Lung microvascular endothelial cell (primary cell): ENCODE results near the gene CTNND2. TPM values are rescaled to one million over a fixed set of nuclear protein-coding genes. Genes with fewer than 3 reads are reported as not detected.
"Not testable (repeated sequence)": the region's sequence is repeated elsewhere in the genome, so short reads cannot be mapped to it uniquely, and the experiment has no call there.

Experiments used
- DNase-seq, 2 donors: peaks; one replicate each; pipeline versions ENCODE4 v3.0.0 to v3.0.0-alpha.2; 2010; ENCODE audit warnings: low read depth in 2 of 2
- total RNA-seq: library from RNA; depleted of rRNA; stranded (reverse); fragments of >200 nt; gene quantifications from 2 replicates; pipeline ENCODE4 v1.2.1, GENCODE V29; 2014

CTNND2 gene
- total RNA-seq, 1 donor from 2014 or later: not detected

- DNase-seq: no peak
These were observed 436.7 kb downstream of the CTNND2 start for GRCh38 chr5:11467588-11467987.

GRCh38 chr5:11459716-11460115, 444.5 kb downstream of the CTNND2 start:
- DNase-seq: no peak

DNA sequence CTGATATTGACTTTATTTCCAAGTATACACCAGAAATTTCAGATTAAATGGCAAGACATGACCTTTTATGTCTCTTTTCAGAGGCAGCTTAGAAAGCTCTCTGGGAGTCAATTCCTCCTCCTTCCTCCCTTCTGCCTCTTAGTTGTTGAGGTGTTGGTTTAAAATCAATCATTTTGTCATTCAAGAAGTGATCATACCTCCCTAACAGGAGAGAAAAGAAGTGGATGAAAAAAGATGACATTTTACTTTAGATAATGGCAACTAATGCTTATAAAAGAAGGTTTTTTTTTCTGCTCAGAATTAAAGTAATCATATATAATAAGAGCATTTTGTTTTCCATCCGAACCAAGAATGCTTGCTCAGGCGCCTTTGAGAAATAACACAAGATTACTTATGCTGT, 448.7 kb downstream of the CTNND2 start:
- no peak for DNase-seq

DNA sequence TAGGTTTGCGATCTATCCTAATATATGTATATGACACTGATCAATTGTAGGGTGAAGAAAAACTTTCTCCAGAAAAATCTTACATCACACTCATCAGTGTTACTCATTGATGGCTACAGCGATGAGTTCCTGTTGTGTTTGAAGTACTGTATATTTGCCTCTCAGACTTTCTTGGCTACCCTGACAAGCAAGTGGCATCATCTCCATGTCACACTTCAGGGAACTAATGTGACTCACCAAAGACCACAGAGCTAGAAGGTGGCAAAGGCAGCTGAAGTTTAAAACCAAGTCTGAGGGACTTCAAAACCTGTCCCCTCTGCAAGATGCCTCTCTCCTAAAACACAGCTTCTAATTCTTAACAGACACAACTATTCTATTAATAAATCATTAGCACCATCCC, 451.4 kb downstream of the CTNND2 start:
- DNase-seq: no peak

GRCh38 chr5:11449966-11450365, 454.3 kb downstream of the CTNND2 start:
- no peak for DNase-seq

GRCh38 chr5:11449217-11449616, 455.0 kb downstream of the CTNND2 start:
- no peak for DNase-seq

DNA sequence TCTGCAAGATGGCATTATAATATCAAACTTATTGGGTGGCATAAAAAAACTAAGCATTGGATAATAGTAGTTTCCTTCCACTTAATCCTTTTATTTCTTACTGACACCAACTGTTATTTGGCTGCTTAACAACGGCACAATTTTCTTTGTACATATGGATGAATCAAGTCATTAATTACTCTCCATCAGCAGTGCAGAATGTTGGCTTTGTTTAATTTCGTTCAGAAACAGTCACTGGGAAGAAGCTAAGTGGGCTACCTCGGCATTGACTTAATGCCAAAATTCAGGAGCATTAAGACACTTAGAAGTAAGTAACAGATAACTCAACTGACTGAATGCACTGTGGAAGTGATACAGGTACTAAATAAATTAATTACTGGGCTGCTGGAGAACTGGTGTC, 460.4 kb downstream of the CTNND2 start:
- DNase-seq: no peak

DNA sequence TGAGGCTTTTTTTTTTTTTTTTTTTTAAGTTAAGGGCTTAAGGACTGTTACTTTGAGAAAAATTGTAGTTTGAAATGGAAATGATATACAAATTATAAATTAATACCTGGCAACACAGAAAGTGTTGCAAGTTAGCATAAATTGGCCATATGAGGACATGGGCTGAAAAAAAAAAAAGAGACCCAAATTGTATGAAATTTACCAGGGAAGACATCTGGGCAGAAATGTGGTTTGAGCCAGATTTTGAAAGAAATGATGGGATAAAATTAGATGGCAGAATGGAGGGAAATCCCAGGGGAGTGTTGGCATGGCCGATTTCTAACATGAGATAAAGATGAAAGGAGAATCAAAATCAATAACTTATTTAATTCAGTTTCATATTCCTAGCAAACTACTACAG, 472.1 kb downstream of the CTNND2 start:
- DNase-seq: no peak

DNA sequence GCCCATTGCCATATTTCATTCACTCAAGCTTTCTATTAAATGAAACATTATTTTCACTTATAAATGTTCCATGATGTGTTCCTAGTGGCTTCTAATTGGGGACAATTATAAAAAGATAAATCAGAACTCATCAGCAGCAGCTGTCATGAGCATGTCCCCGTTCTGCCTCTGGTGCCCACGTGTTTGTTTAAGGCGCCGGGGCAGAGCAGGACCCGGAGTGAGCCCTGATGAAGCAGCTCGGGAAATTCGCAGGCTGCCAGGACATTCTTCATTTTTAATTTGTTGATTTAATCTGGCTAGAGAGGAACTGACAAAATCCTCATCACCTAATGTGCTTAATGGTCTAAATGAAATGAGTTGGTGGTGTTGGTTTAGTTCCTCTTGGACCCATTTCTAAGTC, 475.0 kb downstream of the CTNND2 start:
- no peak for DNase-seq

DNA sequence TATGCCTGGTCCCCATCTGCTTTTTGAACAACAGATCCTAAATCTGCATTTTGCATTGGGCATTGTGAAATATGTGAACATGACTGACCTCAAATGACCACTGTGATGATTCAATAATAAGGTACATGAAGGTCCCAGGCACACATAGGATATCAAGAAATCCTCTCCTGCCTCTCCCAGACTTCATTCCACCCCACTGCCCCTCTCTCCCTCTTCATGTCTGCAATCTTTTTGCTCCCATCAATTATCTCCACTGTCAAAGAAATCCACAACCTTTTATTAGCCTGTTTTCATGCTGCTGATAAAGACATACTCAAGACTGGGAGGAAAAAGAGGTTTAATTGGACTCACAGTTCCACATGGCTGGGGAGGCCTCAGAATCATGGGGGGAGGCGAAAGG, 476.7 kb downstream of the CTNND2 start:
- DNase-seq: no peak

- DNase-seq: no peak
These were observed 477.8 kb downstream of the CTNND2 start for GRCh38 chr5:11426442-11426841.

DNA sequence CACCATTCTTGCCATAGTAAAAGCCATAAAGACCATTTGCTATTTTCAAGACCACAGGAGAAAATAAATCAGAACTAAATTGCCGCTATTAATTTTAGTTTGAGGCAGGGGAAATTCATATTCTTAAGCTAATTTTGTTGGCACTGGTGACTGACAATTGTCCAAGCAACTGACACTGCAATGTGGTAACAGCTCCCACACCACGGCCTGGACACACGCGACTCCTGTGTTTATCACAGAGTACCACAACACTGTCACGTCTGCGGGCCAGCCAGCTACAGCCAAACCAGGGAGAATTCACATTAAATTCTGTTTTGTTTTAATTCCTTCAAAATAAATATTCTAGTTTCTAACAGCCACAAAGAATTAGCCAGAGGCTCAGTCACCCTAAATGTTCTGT, 481.9 kb downstream of the CTNND2 start:
- DNase-seq: no peak

DNA sequence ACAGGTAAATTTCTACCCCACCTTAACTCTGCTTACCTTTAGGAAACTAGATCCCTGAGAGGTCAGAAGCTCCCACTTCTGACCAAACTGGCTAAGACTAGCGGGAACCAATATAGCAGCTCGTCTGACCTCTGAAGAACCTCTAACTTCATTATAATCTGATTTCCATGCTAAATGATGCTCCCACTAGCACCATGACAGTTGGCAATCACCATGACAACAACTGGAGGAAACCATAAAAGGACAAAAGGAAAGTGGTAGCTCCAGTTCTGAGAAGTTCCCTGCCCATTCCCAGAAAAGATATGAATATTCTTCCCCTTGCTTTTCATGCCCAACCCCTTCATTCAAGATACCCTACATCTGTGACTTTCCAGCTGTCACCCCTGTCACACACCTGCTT, 483.3 kb downstream of the CTNND2 start:
- no peak for DNase-seq

GRCh38 chr5:11415751-11416150, 488.5 kb downstream of the CTNND2 start:
- no peak for DNase-seq

DNA sequence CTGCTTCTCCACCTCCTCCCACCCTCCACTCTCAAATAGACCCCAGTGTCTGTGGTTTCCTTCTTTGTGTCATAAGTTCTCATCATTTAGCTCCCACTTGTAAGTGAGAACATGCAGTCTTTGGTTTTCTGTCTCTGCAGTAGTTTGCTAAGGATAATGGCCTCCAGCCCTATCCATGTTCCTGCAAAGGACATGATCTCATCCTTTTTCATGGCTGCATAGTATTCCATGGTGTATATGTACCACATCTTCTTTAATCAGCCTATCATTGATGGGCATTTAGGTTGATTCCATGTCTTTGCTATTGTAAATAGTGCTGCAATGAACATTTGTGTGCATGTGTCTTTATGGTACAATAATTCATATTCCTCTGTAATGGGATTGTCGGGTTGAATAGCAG, 489.5 kb downstream of the CTNND2 start:
- not testable (repeated sequence) for DNase-seq

GRCh38 chr5:11411621-11412020, 492.6 kb downstream of the CTNND2 start:
- DNase-seq: no peak

DNA sequence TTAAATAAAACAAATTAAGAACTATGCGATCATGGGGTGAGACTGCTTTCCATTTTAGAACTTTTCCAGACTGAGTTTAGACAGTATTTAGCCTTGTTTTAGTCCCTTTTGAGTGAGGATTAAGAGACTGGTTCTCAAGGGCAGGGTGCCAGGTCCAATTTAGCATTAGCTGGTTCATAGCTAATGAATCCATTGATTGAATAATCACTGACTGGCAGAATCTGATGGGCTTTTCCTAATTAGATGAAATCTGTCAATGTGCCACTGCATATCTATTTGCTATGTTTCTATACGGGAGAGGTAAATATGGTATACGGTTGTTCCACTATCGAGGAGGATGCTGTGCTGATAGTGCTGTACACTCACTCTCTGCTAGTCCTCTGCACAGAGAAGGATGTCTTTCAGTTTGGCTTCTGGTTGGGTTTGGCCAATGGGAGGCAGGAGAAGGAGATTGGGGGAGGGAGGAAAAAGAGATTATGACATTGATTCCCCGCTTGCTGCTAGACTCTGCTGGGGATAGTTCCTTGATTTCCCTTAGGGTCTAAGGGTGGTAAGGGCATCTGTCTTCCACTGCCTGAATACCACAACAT, 496.6 kb downstream of the CTNND2 start:
- DNase-seq: no peak

DNA sequence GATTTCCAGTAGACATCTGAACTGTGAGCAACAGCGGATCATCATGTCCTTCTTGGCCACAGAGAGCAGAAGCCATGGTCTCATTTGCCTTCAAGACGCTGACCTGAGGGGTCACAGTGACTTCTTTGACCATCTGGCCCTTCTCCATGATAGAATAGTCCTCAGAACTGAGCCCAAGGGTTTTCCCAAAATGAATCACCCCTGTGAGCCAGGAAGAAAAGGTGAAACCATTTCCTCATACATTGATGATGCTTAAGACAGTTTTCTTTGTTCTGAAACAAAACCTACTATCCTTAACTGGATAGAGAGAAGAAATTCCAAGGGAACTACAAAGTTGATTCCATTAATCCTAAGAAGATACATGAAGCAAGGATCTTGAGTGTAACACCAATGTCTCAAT, 503.9 kb downstream of the CTNND2 start:
- DNase-seq: no peak

DNA sequence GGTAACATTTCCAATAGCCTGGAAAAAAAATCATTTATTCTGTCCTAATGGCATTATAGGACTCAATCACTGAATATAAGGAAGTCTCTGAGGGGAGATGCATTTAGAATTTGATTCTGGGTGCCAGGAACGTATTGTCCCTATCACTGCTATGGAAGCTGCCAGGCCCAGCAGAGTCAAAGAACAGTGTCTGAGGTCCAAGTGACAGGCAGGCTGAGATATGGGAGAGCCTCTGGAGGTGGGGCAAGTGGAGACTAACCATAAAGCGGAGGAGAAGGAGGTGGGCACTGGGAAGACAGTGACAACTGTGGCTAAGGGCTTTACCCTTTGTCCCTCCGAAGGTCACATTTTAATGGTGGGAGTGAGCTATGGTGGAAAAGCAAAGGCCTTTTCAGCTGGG, 505.5 kb downstream of the CTNND2 start:
- DNase-seq: no peak

DNA sequence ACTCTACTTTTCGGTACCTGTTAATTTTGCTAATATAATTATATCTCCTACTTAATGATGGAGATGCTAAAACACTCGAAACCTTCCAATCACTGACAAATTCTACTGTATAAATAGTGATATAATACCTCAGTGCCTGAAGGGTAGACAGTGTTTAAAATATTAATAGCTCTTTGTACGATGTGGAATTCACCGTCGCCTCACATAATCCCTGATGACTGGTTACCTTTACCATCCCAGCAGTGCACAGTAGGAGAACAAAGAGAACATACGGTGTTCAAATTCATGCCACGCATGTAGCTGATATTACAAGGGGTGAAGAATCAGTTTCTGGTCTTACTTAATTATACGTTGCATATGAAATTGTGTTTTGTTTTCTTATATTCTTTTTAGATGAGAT, 506.7 kb downstream of the CTNND2 start:
- no peak for DNase-seq

- DNase-seq: no peak
These were observed 507.3 kb downstream of the CTNND2 start for GRCh38 chr5:11396917-11397316.

DNA sequence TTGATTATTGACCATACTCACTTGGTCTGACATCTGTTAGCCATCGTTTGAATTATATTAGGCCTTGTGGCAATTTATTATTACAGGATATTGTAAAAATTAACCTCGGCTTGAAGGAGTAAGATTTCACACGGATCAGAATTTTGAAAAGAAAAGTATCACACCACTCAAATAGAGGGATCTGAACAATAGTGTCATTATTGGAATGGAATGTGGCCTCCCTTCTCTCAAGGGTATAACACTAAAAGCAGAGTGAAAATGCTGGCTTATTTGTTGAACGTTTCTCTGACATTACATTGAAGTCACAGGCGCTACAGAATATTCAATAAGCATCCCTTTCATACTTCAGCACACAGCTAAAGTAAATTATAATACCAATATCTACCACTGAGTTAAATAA, 509.3 kb downstream of the CTNND2 start:
- no peak for DNase-seq

DNA sequence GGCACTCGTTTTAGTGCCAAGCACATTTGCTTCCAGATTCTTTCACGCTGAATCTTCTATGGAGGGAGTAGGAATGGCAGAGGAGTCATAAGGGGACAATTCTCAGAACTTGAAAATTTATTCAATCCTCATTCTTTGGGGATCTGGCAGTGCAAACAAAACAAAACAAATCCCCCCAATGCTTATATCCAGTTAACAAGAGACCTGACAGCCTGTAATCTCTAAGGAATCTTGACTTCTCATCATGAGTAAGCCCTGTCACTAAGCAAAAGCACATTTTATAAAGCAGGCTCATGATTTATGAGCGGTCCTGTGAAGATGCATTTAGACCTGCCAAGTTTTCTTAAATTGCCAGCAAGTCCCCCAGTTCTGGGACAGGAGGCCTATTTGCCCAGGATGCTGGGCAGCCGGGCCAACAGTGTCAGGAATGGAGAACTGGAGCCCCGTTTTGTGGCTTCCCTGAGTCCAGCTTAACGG, 513.9 kb downstream of the CTNND2 start:
- no peak for DNase-seq

DNA sequence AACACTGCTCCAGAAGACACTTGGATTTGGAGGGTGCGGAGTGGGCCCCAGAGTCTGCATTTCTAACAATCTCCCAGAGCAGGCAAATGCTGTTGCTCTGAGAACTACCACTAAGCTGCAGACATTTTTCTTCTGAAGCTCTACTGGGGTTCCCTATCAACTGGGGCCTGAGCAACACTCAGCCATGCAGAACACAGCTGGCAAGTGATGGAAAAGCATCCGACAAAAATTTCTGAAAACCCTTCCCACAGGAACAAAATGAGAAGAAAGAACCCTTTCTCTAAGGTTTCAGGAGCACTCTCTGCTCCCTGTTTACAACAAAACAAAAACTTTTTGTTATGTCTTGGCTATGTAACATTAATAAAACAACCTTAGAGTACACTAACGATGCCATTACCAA, 516.9 kb downstream of the CTNND2 start:
- no peak for DNase-seq
